Transverse colon (tissue), 1 donor: ENCODE results near the gene ZC3H8.

ENCODE experiments used
- EP300 ChIP-seq: sonication (generic); formaldehyde crosslinking; IDR thresholded peaks from one replicate; pipeline ENCODE4 v1.6.1; 2017; ENCODE audit warnings: antibody characterized with exemption, low read depth
- POLR2A ChIP-seq: fragments of 450-650 bp; IDR thresholded peaks from one replicate; pipeline ENCODE4 v1.6.1; 2016; ENCODE audit warnings: antibody characterized with exemption, mild to moderate bottlenecking, moderate library complexity

DNA sequence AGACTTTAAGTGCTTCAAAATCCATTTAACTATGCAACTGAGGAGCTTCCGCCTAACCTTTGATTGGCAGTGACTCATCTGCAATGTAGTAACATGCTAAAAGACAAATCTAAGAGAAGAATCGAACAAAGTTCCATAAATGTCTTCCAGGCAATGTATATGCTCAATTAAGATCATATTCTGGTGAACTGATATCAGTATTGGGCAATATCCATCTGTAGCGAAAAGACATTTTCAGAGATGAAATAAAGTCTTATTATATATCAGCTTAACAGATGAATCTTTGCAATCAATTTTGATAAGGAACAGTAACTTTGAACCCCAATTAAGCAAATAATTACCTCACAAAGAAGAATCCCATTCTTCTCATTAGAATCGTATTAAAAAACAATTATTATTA lies 11.6 kb downstream of the ZC3H8 start:
- TF ChIP-seq POLR2A (no peak), EP300 (no peak)
